Epithelial cell of proximal tubule (primary cell): Measurements from ENCODE around the gene CAMTA1. TPM values are rescaled to one million over a fixed set of nuclear protein-coding genes. Genes with fewer than 3 reads are reported as not detected.

Experiments used
- DNase-seq: peaks from one replicate; pipeline ENCODE4 v3.0.0-alpha.2; 2011; ENCODE audit warnings: low read depth
- H3K4me3 ChIP-seq: 2 replicates; pipeline ENCODE4 v1.5.1; 2011; ENCODE audit warnings: low read depth, mild to moderate bottlenecking, low read length
- total RNA-seq: library from RNA; depleted of rRNA; stranded (reverse); fragments of >200 nt; gene quantifications from 2 replicates; pipeline ENCODE4 v1.2.3, GENCODE V29; 2015
- TF ChIP-seq, protein P1 (sequence below): conservative IDR thresholded peaks from 2 replicates; pipeline ENCODE4 v1.5.1; 2012; ENCODE audit warnings: low read depth, mild to moderate bottlenecking, low read length

CAMTA1 gene
- total RNA-seq, 1 donor from 2014 or later = 79.2 TPM

DNA sequence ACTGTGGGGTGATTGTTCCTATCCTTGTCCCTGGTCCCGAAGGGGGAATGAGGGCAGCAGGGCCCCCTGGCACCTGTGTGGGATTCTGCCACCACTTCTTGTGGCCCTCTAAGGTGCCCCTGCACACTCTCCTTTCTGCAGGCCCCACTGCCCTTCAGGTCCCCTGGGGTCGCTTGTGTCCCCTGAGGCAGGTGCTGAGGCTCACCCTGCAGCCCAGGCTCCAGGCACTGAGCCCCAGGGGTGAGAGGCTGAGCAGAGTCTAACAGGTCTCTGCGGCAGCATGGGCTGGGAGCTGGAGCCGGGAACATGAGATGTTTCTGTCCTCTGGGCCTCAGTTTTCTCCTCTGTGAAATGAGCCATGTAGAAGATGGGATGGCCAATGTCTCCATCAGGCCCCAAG, 774.9 kb downstream of the CAMTA1 start:
- H3K4me3 ChIP-seq = no peak overlapping the region
- no peak for DNase-seq

DNA sequence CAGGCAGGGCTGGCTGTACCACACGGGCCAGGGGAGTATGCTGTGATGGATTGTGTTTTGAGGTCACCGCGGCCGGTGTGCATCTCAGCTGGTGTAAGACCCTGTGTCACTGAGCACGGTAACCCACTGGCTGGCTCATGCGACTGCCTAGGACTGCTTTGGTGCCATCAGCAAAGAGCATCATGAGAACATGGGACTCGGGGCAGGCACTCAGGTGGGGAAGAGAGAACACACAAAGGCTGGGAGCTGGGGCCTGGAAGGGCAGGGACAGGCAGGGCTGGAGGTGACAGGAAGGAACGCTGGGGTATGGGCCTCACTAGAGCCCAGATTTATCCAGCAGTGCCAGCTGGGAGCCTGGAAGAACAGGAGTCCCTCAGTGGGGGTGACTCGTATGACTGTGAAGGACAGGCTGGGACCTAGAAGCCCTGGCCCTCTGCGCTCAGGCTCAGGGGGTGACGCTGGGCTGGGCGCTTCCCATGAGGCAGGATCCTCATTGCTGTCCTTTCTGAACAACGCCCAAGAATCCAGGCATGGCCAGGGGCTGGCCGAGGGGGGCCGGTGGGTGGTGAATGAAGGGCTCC, 775.4 kb downstream of the CAMTA1 start:
- TF ChIP-seq, protein P1, sequence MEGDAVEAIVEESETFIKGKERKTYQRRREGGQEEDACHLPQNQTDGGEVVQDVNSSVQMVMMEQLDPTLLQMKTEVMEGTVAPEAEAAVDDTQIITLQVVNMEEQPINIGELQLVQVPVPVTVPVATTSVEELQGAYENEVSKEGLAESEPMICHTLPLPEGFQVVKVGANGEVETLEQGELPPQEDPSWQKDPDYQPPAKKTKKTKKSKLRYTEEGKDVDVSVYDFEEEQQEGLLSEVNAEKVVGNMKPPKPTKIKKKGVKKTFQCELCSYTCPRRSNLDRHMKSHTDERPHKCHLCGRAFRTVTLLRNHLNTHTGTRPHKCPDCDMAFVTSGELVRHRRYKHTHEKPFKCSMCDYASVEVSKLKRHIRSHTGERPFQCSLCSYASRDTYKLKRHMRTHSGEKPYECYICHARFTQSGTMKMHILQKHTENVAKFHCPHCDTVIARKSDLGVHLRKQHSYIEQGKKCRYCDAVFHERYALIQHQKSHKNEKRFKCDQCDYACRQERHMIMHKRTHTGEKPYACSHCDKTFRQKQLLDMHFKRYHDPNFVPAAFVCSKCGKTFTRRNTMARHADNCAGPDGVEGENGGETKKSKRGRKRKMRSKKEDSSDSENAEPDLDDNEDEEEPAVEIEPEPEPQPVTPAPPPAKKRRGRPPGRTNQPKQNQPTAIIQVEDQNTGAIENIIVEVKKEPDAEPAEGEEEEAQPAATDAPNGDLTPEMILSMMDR = no peak
- no peak for DNase-seq
- H3K4me3 ChIP-seq = no peak overlapping the region

More for the DNA sequence above, 774.9 kb downstream of the CAMTA1 start:
- TF ChIP-seq, protein P1 = no peak

DNA sequence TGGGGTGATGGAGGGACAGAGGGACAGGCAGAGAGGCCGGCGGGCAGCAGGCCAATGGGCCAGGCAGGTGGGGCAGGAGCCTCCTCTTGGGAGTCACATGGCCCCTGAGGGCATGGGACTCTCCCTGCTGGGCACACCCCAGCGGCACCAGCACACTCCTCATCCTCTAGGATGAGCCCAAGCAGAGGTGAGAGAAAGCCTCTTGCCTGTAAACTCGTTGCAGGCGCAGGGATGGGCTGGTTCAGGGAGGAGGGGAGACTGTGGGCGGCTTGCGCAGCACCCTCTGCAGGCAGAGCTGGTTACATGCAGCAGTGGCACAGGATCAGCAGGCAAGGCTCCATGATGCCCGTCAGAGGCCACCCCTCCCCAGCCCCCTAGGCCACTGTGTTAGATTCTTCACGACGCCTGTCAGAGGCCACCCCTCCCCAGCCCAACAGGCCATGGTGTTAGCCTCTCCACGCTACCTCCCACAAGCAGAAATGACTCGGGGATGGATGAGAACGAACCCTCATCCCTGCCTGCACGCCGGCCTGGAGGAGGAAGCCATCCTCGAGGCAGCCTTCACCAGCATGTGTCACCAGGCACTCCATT, 776.2 kb downstream of the CAMTA1 start:
- no peak overlapping the region for H3K4me3 ChIP-seq
- TF ChIP-seq, protein P1 = peak; percentile 43
- DNase-seq = no peak

DNA sequence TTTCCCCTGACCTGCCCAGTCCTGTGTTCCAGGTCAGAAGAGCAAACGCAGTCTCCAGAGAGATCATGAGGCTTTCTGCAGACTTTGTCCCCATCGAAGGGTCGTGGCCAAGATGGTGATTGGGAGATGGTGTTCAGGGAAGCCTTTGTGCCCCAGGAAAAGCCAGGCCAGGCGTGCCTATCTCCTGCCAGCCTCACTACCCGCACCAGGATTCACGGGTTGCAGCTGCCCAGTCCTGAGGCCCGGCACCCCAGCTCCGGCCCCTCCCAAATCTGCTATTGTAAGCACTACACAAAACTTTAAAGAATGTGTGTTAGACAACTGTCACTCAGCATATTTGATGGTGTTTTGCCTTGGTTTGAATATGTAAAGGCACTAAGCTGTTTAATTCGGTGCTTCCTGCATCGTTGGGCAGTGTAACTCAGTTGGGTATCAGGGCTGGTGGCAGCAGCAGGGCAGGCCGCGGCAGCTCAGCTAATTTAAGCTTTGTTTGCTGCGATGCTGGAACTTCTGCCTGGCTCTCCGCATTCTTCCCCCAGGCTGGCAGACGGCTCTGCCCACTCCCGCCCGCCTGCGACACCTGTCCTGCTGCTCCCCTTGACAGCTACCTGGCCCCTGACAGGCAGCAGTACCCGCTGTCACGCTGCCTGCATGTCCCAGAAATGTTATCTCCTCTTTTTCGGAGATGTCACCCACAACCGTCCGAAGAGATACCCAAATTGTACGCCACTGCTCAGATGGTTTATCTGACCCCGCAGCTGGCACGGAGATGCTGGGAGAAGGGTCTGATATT, 776.9 kb downstream of the CAMTA1 start:
- no peak overlapping the region for H3K4me3 ChIP-seq
- TF ChIP-seq, protein P1 = no peak
- DNase-seq = no peak

DNA sequence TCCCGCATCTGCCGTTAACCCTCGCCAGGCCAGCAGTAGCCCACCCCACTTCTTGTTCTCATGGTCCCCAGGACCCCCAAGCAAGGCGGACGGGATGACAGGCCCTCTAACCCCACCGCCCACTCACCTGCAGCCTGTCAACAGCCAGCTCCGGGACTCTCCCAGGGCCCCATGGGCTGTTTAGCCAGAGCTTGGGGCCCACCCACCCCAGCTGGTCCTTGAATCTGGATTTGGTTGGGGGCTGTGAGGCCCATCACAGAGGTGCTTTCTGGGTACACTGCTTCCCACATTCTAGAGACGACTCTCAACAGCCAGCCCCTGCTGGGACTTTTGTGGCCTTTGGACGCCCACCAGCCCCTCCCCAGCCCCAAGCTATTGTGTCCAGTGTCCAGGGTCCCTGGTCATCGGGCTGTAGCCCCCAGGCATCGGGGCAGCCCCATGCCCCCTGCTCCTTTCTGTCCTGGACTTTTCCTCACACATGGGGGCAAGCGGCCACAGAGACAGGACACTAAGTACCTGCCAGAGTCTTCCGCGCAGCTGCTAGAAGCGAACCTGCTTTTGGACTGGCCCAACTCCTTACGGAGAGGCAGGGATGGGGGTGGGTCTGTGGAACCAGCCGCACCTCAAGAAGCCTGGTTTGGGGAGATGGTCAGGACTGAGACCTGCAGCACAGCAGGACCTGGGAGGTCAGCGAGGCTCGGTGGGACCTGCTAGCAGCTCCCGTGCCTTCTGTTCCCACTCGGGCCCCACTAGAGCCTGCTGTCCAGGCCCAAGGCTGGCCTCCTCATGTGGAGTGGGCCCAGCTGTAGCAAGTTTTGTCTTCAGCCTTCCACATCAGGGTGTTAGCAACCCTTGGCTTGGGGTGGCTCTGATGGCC, 777.7 kb downstream of the CAMTA1 start:
- no peak for DNase-seq
- TF ChIP-seq, protein P1 = no peak

DNA sequence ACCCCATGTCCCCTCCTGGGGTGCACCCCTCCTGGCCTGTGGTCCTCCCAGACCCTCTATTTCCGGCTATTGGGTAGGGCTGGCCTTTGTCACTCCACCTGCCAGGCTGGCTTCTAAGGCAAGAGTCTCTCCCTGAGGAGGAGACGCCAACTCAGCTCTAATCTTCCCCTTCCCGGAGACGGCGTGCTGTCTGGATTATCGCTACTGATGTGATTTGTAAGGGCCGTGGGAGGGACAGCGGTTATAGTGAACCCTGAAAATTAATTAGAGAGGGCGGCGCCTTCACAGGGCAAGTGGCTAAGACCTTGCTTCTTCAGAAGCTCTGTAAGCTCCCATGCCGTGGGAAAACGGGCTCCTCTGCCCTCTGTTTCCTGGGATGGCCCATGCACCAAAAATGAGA, 778.9 kb downstream of the CAMTA1 start:
- TF ChIP-seq, protein P1 = no peak

More for the DNA sequence above, 777.7 kb downstream of the CAMTA1 start:
- H3K4me3 ChIP-seq = no peak overlapping the region

More for the DNA sequence above, 778.9 kb downstream of the CAMTA1 start:
- no peak overlapping the region for H3K4me3 ChIP-seq
- no peak for DNase-seq
